Measurements from ENCODE around the gene WIPF2. TPM values are rescaled to one million over a fixed set of nuclear protein-coding genes. Genes with fewer than 3 reads are reported as not detected.

Gene WIPF2
- total RNA-seq, 1 experiment from 2014 or later = 30.4 TPM

- POLR2A ChIA-PET = no interaction called here
- Histone ChIP-seq H3K79me2 (ENCODE audit: insufficient read depth, low read length) (peaks cover 73% of the 10 kb centered on the region), H3K4me3 (replicated peaks in 1 of 2; ENCODE audit: low read depth in 1 of 2, low read length in 2 of 2) (no peak overlapping the region), H3K27me3 (ENCODE audit: insufficient read depth, low read length) (no peaks in the 10 kb centered on the region), H2AFZ (ENCODE audit: low read depth, low read length, poor library complexity, severe bottlenecking) (no peak overlapping the region), H3K9me2 (ENCODE audit: insufficient read depth) (no peaks in the 10 kb centered on the region), H4K20me1 (ENCODE audit: insufficient read depth) (no peaks in the 10 kb centered on the region), H3K9me3 (ENCODE audit: control insufficient read depth in 1 of 2, insufficient read depth in 1 of 2, low read depth in 1 of 2, low read length in 2 of 2) (no peaks in the 10 kb centered on the region), H3K4me2 (ENCODE audit: low read length) (no peak overlapping the region), H3K9ac (ENCODE audit: low read length) (no peak overlapping the region), H3K36me3 (ENCODE audit: control insufficient read depth in 1 of 2, insufficient read depth in 2 of 2, low read length in 2 of 2) (peaks cover 2 to 10% of the 10 kb centered on the region in 2 experiments; a peak in 3 of 4 replicates), H3K4me1 (ENCODE audit: control insufficient read depth in 1 of 2, insufficient read depth in 2 of 2, low read length in 2 of 2) (no peaks in the 10 kb centered on the region), H3K27ac (ENCODE audit: low read depth, low read length) (no peak overlapping the region)
- ATAC-seq = no peak
- BruUV-seq (replicated peaks) = TSS peak; percentile 13
- intact Hi-C loops (cut with micrococcal nuclease) = no loop called here
- no peak for DNase-seq (ENCODE audit: low read depth, low spot score)
- RAD21 ChIA-PET (ENCODE audit: low non-redundant PET in 1 of 2, low total read pairs in 2 of 2, uncharacterized antibody in 2 of 2, unreplicated experiment in 2 of 2) = no interaction called here
- CTCF ChIA-PET = no interaction called here
- TF ChIP-seq ZNF274 (IDR thresholded peaks at IDR 0.05; ENCODE audit: low read depth, low read length) (no peak), ELF1 (IDR thresholded peaks at IDR 0.05; ENCODE audit: borderline replicate concordance, low read depth) (no peak), SIN3A (IDR thresholded peaks at IDR 0.05; ENCODE audit: low read depth) (no peak), CTCF (IDR thresholded peaks at IDR 0.05 in 2 of 3, conservative IDR thresholded peaks at IDR 0.05 in 1 of 3; ENCODE audit: borderline replicate concordance in 1 of 3, insufficient read depth in 1 of 3, low read depth in 2 of 3, low read length in 2 of 3) (no peak), SP1 (IDR thresholded peaks at IDR 0.05; ENCODE audit: low read depth) (no peak), JUND (IDR thresholded peaks at IDR 0.05) (no peak), MAX (IDR thresholded peaks at IDR 0.05) (no peak), YY1 (IDR thresholded peaks at IDR 0.05; ENCODE audit: extremely low read depth, insufficient replicate concordance, low read depth, low read length) (no peak), FOSL1 (IDR thresholded peaks at IDR 0.05; ENCODE audit: low read depth) (no peak), REST (IDR thresholded peaks at IDR 0.05; ENCODE audit: low read depth) (no peak), RAD21 (IDR thresholded peaks at IDR 0.05; ENCODE audit: low read depth) (no peak), ZBTB33 (IDR thresholded peaks at IDR 0.05; ENCODE audit: extremely low read depth, insufficient replicate concordance, low read length) (no peak), EZH2 (IDR thresholded peaks at IDR 0.05) (no peak), POLR2A (IDR thresholded peaks at IDR 0.05; ENCODE audit: borderline replicate concordance, extremely low read depth, insufficient read depth, insufficient read length) (no peak), EZH2phosphoT487 (IDR thresholded peaks at IDR 0.05; ENCODE audit: borderline replicate concordance) (no peak), SRF (IDR thresholded peaks at IDR 0.05; ENCODE audit: low read depth) (no peak), EGR1 (IDR thresholded peaks at IDR 0.05; ENCODE audit: low read depth) (no peak), ZFX (IDR thresholded peaks at IDR 0.05) (no peak), CBX3 (IDR thresholded peaks at IDR 0.05; ENCODE audit: low read depth) (no peak)
These were observed 11.6 kb downstream of the WIPF2 start for GRCh38 chr17:40230670-40231069.

Measured in HCT116 (cell line).